GM12878 (cell line): ENCODE data around the gene ARHGEF16. TPM values are rescaled to one million over a fixed set of nuclear protein-coding genes. Genes with fewer than 3 reads are reported as not detected.

Experiments
- ATAC-seq: fragments of 200-7000 bp; cut with Tn5 transposase; 3 replicates; pipeline ENCODE4 v1.9.1; 2020; ENCODE audit warnings: mild to moderate bottlenecking, moderate library complexity
- BruUV-seq: library from RNA; stranded (reverse); fragments of 400-500 nt; replicated peaks from 2 replicates; lab custom pipeline; 2021; lab: Mats Ljungman, UMichigan
- CTCF ChIA-PET: fragments of 300-600 bp; sonication (Branson Sonifier 250); formaldehyde crosslinking; extraction: SDS; loops from one replicate; lab custom pipeline; 2021; ENCODE audit warnings: inconsistent platforms; lab: Yijun Ruan, JAX
- POLR2A ChIA-PET: fragments of 350-600 bp; formaldehyde crosslinking; extraction: SDS; loops from one replicate; lab custom pipeline; 2021; ENCODE audit warnings: inconsistent platforms; lab: Charles Lee
- RAD21 ChIA-PET: fragments of 300-600 bp; sonication (Branson Sonifier 250); formaldehyde crosslinking; loops from one replicate; lab custom pipeline; 2023; ENCODE audit warnings: antibody characterized with exemption; ENCODE audit not compliant: unreplicated experiment; lab: Charles Lee
- SMC1A ChIA-PET: fragments of 300-600 bp; sonication (Branson Sonifier 250); formaldehyde crosslinking; loops from one replicate; lab custom pipeline; 2023; ENCODE audit not compliant: unreplicated experiment, uncharacterized antibody; lab: Charles Lee
- DNase-seq: peaks from one replicate; pipeline ENCODE4 v3.0.0-alpha.2; 2011; ENCODE audit warnings: low read depth, low spot score
- FAIRE-seq: peaks from 3 replicates; lab custom pipeline; 2011; peaks lifted over from hg19 to GRCh38; lab: Jason Lieb, UNC
- H2AFZ ChIP-seq: 2 replicates; pipeline ENCODE4 v1.6.0; 2011; ENCODE audit warnings: low read depth, low read length, control low read depth; ENCODE audit not compliant: control insufficient read depth
- H3K27ac ChIP-seq: 2 replicates; pipeline ENCODE4 v1.5.1; 2011; ENCODE audit warnings: control low read depth; ENCODE audit not compliant: control insufficient read depth, insufficient read depth
- H3K27me3 ChIP-seq, 2 experiments: replicated peaks in 1 of 2; 2 replicates each; pipeline versions ENCODE4 v1.6.0 to v1.6.1; 2011; ENCODE audit warnings: low read length in 1 of 2; ENCODE audit not compliant: control insufficient read depth in 2 of 2, insufficient read depth in 2 of 2
- H3K36me3 ChIP-seq, 2 experiments: 2 replicates each; pipeline ENCODE4 v1.5.1; 2011; ENCODE audit warnings: low read length in 1 of 2; ENCODE audit not compliant: control insufficient read depth in 2 of 2, insufficient read depth in 2 of 2
- H3K4me1 ChIP-seq: 2 replicates; pipeline ENCODE4 v1.6.1; 2011; ENCODE audit warnings: mild to moderate bottlenecking, low read length, moderate library complexity, mixed read lengths; ENCODE audit not compliant: control insufficient read depth, insufficient read depth
- H3K4me2 ChIP-seq: 2 replicates; pipeline ENCODE4 v1.6.0; 2011; ENCODE audit warnings: control low read depth; ENCODE audit not compliant: control insufficient read depth, insufficient read depth
- H3K4me3 ChIP-seq: fragments of 200-600 bp; sonication (generic); 2 replicates; pipeline ENCODE4 v1.5.1; 2016
- H3K79me2 ChIP-seq: 2 replicates; pipeline ENCODE4 v1.6.0; 2011; ENCODE audit warnings: low read length; ENCODE audit not compliant: control insufficient read depth, insufficient read depth
- H3K9ac ChIP-seq: 2 replicates; pipeline ENCODE4 v1.8.0; 2011; ENCODE audit warnings: low read length, control low read depth, mixed read lengths; ENCODE audit not compliant: control insufficient read depth, insufficient read depth
- H3K9me3 ChIP-seq: replicated peaks from 3 replicates; pipeline ENCODE4 v1.5.1; 2011; ENCODE audit warnings: mild to moderate bottlenecking, low read length; ENCODE audit not compliant: control insufficient read depth, insufficient read depth
- H4K20me1 ChIP-seq: 2 replicates; pipeline ENCODE4 v1.6.0; 2011; ENCODE audit not compliant: control insufficient read depth, insufficient read depth
- BCL3 ChIP-seq: IDR thresholded peaks from 2 replicates; pipeline ENCODE4 v1.6.1; 2011; ENCODE audit warnings: borderline replicate concordance, low read depth, mild to moderate bottlenecking, moderate library complexity, low read length; ENCODE audit not compliant: insufficient read depth, poor library complexity, severe bottlenecking
- MEF2B ChIP-seq: fragments of 450-650 bp; IDR thresholded peaks from 2 replicates; pipeline ENCODE4 v1.6.1; 2018; ENCODE audit warnings: mild to moderate bottlenecking, moderate library complexity; ENCODE audit not compliant: partially characterized antibody, poor library complexity, severe bottlenecking
- PBX3 ChIP-seq: IDR thresholded peaks from 2 replicates; pipeline ENCODE4 v1.6.1; 2011; ENCODE audit warnings: mild to moderate bottlenecking, low read depth, low read length, moderate library complexity; ENCODE audit not compliant: insufficient replicate concordance
- SRF ChIP-seq, 2 experiments: IDR thresholded peaks; 2 replicates each; pipeline ENCODE4 v1.6.1; 2011; ENCODE audit warnings: low read depth in 2 of 2, low read length in 2 of 2, mild to moderate bottlenecking in 1 of 2, moderate library complexity in 1 of 2
- TCF3 ChIP-seq: IDR thresholded peaks from 2 replicates; pipeline ENCODE4 v1.6.1; 2012; ENCODE audit warnings: low read depth, mild to moderate bottlenecking, low read length, borderline replicate concordance; ENCODE audit not compliant: insufficient read depth
- USF2 ChIP-seq: IDR thresholded peaks from 2 replicates; pipeline ENCODE4 v1.6.1; 2011; ENCODE audit warnings: low read depth, low read length, improper control_type of control experiment, borderline replicate concordance
- WGBS: methylation state at CpG from one replicate; pipeline ENCODE4 v1.1.6; 2016; ENCODE audit warnings: low lambda C conversion rate; ENCODE audit not compliant: insufficient replicate concordance, insufficient coverage; ENCODE audit errors: missing lambda C conversion rate; 5-methylcytosine and 5-hydroxymethylcytosine counted together
- in situ Hi-C: fragments of 300-500 bp; cut with MboI; formaldehyde crosslinking; loops from 9 replicates; pipeline ENCODE4 v1.14.3; 2018; ENCODE audit warnings: mixed read lengths
- intact Hi-C: fragments of 100-400 bp; cut with micrococcal nuclease; formaldehyde crosslinking; loops from one replicate; pipeline ENCODE4 v1.14.2; 2022; ENCODE audit not compliant: unreplicated experiment
- polyA plus RNA-seq, 11 experiments: library from polyadenylated mRNA; depleted of rRNA in 4 of 11; unstranded in 6 of 11; stranded (reverse) in 5 of 11; fragments of >200 nt; fragmentation: Nextera tagmentation in 4 of 11; fragmentation: Illumina TruSeq in 1 of 11; extraction: Ambion mirVana in 4 of 11; extraction: Trizol in 1 of 11; gene quantifications; 1 replicate in 1 of 11; 2 replicates in 10 of 11; pipeline versions ENCODE4 v1.2.1 to v1.2.3, GENCODE V29; 2011 to 2016; ENCODE audit warnings: inconsistent platforms in 2 of 11, missing spikeins in 2 of 11, low read depth in 1 of 11
- total RNA-seq, 4 experiments: library from RNA; depleted of rRNA in 3 of 4; stranded (reverse); fragments of >200 nt in 3 of 4; fragmentation: Illumina TruSeq in 1 of 4; extraction: Trizol in 1 of 4; gene quantifications; 2 replicates each; pipeline versions ENCODE4 v1.2.1 to v1.2.3, GENCODE V29; 2013 to 2021

The ARHGEF16 gene
- total and polyA plus RNA-seq, 10 of the 15 experiments (the other 5 are each of a cell fraction or from before 2014, with no cell fraction given), result not detected

- no peak for TF ChIP-seq SRF (IDR thresholded peaks at IDR 0.05; ENCODE audit: low read depth in 2 of 2, low read length in 2 of 2)
- no peak for TF ChIP-seq MEF2B
- TF ChIP-seq, all 136 proteins: peak for 0
Measured at GRCh38 chr1:3407021-3407420, 47.4 kb upstream of the ARHGEF16 start (continued).

GRCh38 chr1:3408751-3409266, 45.7 kb upstream of the ARHGEF16 start:
- H3K4me1 ChIP-seq, result no peaks in the 10 kb centered on the region
- H2AFZ ChIP-seq, result no peak overlapping the region
- no TSS peak for BruUV-seq
- POLR2A ChIA-PET, result no interaction called here
- no peaks in the 10 kb centered on the region; the same call in 2 of the 3 replicates for H3K9me3 ChIP-seq
- no peaks in the 10 kb centered on the region for H4K20me1 ChIP-seq
- H3K9ac ChIP-seq, result no peak overlapping the region
- CTCF ChIA-PET, result no interaction called here
- SMC1A ChIA-PET, result no interaction called here
- DNase-seq, result no peak
- 85% methylated on average over 36 of the region's 36 CpGs for WGBS
- no peaks in the 10 kb centered on the region for H3K79me2 ChIP-seq
- in situ Hi-C loops (no loop called here), intact Hi-C loops (no loop called here)
- H3K27me3 ChIP-seq, result no peaks in the 10 kb centered on the region
- RAD21 ChIA-PET, result no interaction called here
- TF ChIP-seq BCL3 (peak; percentile 69), PBX3 (peak; percentile 18), TCF3 (peak; percentile 54; the same call in 1 of the 2 replicates), USF2 (no peak)
- no peak overlapping the region for H3K4me2 ChIP-seq
- H3K27ac ChIP-seq, result no peak overlapping the region
- ATAC-seq, result no peak
- no peak overlapping the region for H3K4me3 ChIP-seq
- H3K36me3 ChIP-seq, result no peaks in the 10 kb centered on the region; a peak in 1 of 4 replicates
- FAIRE-seq, result no peak
